Measurements from ENCODE around the gene DOCK2.

- no peak for TF ChIP-seq POLR2AphosphoS5 (IDR thresholded peaks at IDR 0.05; ENCODE audit: borderline replicate concordance, low read depth, low read length)
- TF ChIP-seq EZH2 (IDR thresholded peaks at IDR 0.05): no peak
These were observed 166.3 kb downstream of the DOCK2 start for GRCh38 chr5:169803077-169803981.
